Measurements from ENCODE around the gene RNF103.

RNF103 gene

GRCh38 chr2:86566821-86567190, 56.9 kb downstream of the RNF103 start:
- no peak for DNase-seq (ENCODE audit: low read depth, low spot score)

DNA sequence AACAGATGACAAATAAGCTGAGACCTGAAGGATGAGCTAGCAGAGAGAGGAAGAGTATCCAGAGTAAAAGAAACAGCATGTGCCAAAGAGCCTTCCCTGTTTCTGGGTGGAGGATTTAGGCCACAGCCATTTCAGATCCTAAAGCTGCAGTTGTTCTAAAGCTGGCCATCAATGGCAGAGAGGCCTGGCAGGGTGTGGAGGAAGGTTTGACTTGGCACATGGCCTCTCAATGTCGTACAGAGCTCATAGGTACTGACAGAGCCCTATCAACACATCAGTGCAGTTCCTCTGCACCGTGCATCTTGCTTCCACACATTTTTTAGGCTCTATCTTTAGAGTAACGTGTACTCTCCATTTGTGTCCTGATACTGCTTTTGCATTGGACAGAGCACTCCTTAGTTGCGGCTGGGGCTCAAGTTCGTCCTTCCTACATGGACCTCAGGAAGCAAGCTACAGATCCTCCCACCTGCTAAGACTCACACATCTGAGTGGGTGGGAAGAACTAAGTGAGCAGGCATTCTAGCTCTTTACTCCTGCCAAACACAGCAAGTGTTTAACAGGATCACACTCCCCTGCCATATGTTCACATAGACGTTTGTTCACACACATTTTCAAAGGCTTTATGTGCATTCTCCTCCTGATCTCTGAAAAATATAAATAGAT, 57.4 kb downstream of the RNF103 start:
- no peak for DNase-seq (ENCODE audit: low read depth, low spot score)

DNA sequence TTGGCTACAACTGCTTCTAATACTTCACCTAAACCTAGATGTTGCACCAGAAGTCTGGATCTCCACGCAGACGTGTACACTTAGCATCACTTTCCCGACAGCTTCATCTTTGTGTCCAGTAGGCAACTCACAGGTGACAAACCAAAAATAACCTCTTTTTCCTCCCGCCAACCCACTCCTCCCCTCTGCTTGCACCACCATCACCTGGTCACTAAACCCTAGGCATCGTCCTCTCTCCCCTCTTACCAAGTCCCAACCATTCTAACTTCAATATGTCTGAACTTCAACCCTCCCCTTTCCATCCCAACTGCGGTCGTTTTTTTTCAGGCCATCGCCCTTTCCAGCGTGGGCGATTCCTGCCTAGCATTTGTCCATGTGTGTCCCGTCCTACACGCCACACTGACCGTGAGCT, 60.0 kb downstream of the RNF103 start:
- DNase-seq (ENCODE audit: low read depth, low spot score) = no peak

DNA sequence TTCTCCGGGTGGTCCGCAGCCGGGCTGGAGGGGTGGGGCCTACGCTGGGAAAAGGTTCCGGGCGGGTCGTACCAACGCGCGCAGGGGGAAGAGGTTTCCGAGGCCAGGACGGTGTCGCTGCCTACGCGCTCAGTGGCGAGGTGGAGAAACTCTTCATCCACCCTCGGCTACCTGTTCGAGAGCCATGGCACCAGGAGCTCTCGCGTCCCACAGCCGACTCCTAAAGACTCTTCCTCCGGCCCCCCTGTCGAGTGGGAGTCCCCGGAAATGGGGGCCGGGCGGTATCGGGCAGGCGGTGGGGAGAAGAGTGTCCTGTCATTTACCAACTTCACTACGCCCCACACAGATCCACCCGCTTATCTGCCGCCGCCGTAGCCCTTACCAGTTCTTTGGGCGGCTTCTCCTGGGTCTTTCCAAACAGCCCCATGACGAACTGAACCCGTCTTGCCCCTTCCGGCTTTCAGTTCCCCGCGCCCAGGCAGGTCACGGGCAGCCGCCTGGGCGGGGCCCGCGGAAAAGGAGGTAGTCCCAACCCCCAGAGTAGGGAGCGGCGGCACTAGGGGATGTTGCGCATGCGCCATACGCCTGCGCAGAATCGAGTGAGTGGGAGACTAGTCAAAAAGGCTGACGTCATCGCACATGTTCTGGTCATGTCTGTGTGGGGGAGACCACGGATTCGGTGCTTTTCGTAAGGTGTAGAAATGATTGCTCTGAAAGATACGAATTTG, 60.6 kb downstream of the RNF103 start, which contains the start of gene CHMP3:
Gene CHMP3, minus strand, starts transcription at position 522 of the 728 bp plus-strand sequence. Its CDS starts 95 bp downstream, at position 427.
- peak; percentile 81 for DNase-seq (ENCODE audit: low read depth, low spot score)

- DNase-seq (ENCODE audit: low read depth, low spot score) = no peak
These were observed 61.2 kb downstream of the RNF103 start for GRCh38 chr2:86562485-86562921.

DNA sequence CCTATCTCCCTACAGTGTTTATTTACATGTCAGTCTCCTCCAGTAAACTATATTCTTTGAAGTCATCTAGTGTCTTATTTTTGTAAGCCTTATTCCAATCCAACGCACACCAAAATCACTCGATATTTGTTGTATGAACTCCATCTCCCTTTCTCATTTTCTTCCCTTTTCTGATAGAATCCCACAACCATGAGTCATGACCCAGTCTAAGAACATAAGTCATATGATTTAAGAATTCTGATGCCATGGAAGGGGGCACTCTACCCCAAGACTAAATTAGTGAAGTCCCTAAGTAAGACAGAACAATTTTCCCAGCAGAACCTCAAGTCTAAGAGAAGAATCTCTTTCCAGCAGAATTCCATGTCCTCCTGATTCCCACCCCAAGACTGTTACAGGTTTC, 65.8 kb downstream of the RNF103 start:
- DNase-seq (ENCODE audit: low read depth, low spot score) = no peak

DNA sequence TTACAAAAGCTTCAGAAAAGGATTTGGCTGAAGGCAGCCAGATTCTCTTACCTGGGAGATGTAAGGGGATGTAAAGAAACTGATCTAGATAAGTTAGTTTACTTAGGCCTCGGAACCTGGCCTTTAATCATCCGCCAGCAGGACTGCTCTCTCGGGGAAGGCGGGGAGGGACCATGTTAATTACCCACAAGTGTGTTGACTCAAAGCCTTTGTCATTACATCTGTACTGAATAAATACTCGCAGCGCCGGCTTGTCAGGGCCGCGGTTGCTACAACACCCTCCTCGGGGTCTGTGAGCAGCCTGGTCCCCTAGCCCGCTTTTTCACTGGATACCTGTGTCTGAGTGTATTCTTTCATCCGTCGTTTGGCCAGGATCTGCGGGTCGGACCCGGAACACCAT, 67.2 kb downstream of the RNF103 start:
- no peak for DNase-seq (ENCODE audit: low read depth, low spot score)
